Measurements from ENCODE around the gene BCO1. TPM values are rescaled to one million over a fixed set of nuclear protein-coding genes. Genes with fewer than 3 reads are reported as not detected.

The BCO1 gene
- total RNA-seq, 2 donors from 2014 or later = not detected

GRCh38 chr16:81201267-81201666, 37.2 kb upstream of the BCO1 start:
- TF ChIP-seq, protein P1, sequence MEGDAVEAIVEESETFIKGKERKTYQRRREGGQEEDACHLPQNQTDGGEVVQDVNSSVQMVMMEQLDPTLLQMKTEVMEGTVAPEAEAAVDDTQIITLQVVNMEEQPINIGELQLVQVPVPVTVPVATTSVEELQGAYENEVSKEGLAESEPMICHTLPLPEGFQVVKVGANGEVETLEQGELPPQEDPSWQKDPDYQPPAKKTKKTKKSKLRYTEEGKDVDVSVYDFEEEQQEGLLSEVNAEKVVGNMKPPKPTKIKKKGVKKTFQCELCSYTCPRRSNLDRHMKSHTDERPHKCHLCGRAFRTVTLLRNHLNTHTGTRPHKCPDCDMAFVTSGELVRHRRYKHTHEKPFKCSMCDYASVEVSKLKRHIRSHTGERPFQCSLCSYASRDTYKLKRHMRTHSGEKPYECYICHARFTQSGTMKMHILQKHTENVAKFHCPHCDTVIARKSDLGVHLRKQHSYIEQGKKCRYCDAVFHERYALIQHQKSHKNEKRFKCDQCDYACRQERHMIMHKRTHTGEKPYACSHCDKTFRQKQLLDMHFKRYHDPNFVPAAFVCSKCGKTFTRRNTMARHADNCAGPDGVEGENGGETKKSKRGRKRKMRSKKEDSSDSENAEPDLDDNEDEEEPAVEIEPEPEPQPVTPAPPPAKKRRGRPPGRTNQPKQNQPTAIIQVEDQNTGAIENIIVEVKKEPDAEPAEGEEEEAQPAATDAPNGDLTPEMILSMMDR (IDR thresholded peaks at IDR 0.05) = no peak
- Histone ChIP-seq H3K27me3 (no peaks in the 10 kb centered on the region), H3K4me1 (no peaks in the 10 kb centered on the region), H3K4me3 (no peak overlapping the region), H3K36me3 (no peaks in the 10 kb centered on the region), H3K9me3 (no peaks in the 10 kb centered on the region), H3K27ac (no peak overlapping the region)
- DNase-seq (ENCODE audit: low spot score) = no peak

DNA sequence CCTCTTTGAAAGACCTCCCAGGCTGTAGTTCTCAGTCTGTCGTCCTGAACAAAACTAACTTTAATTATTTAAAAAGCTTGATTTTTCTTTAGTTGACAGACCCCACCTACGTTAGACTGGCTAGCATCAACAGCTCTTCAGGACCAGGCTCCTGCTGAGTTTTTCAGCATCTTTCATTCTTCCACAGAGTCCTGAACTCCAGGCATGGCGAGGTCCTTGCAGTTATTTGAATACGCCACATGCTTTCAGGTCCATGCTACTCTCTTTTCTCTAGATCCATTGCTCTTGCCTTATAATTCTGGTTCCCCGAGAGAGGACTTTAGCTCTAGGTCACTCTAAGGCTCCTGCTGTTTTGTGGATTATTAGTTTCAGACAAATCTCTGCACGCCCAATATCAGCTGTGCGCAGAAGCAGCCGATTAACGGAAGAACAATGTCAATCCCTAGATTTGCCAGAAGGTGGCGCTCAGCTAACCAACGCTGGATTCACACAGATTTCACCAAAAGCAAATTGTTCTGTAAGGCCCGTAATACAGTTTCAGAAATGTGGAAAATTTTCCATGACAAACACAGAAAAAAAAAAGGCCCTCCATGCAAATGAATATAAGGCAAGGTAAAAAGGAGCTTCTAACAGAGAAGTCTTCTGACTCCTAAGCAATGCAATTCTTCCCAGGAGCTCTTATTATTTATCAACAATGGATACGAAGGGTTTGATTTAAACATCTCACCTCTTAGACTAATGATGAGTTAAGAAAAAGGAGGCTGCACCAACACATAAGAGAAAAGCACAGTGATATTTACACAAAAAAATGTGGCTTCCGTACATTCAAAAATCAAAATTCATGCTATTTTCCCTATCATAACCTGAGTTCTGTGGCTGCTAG, 33.5 kb upstream of the BCO1 start:
- Histone ChIP-seq H3K27ac (no peak overlapping the region), H3K36me3 (no peaks in the 10 kb centered on the region)

GRCh38 chr16:81207076-81207475, 31.4 kb upstream of the BCO1 start:
- DNase-seq (ENCODE audit: low spot score) = no peak
- H3K4me3 ChIP-seq = no peak overlapping the region
- H3K27me3 ChIP-seq = no peaks in the 10 kb centered on the region
- TF ChIP-seq, protein P1 (IDR thresholded peaks at IDR 0.05) = no peak
- no peaks in the 10 kb centered on the region for H3K4me1 ChIP-seq
- H3K36me3 ChIP-seq = no peaks in the 10 kb centered on the region
- no peaks in the 10 kb centered on the region for H3K9me3 ChIP-seq
- no peak overlapping the region for H3K27ac ChIP-seq

More for the DNA sequence above, 33.5 kb upstream of the BCO1 start:
- Histone ChIP-seq H3K4me1 (no peaks in the 10 kb centered on the region), H3K9me3 (no peaks in the 10 kb centered on the region), H3K27me3 (no peaks in the 10 kb centered on the region), H3K4me3 (no peak overlapping the region)
- DNase-seq (ENCODE audit: low spot score) = peak; percentile 61
- TF ChIP-seq, protein P1 (IDR thresholded peaks at IDR 0.05) = peak; percentile 64 to 70

GRCh38 chr16:81210807-81211206, 27.7 kb upstream of the BCO1 start:
- Histone ChIP-seq H3K9me3 (no peaks in the 10 kb centered on the region), H3K36me3 (no peaks in the 10 kb centered on the region), H3K4me3 (no peak overlapping the region), H3K27me3 (no peaks in the 10 kb centered on the region), H3K27ac (no peak overlapping the region), H3K4me1 (no peaks in the 10 kb centered on the region)
- TF ChIP-seq, protein P1 (IDR thresholded peaks at IDR 0.05) = no peak
- no peak for DNase-seq (ENCODE audit: low spot score)

- TF ChIP-seq, protein P1 (IDR thresholded peaks at IDR 0.05) = no peak
- DNase-seq (ENCODE audit: low spot score) = no peak
- no peak overlapping the region for H3K27ac ChIP-seq
- no peak overlapping the region for H3K4me3 ChIP-seq
- no peaks in the 10 kb centered on the region for H3K36me3 ChIP-seq
- H3K9me3 ChIP-seq = no peaks in the 10 kb centered on the region
- H3K4me1 ChIP-seq = no peaks in the 10 kb centered on the region
- no peaks in the 10 kb centered on the region for H3K27me3 ChIP-seq
Observed at GRCh38 chr16:81212830-81213465, 25.5 kb upstream of the BCO1 start.
